SK-N-SH (cell line): ENCODE data around the gene HSPA4. TPM values are rescaled to one million over a fixed set of nuclear protein-coding genes. Genes with fewer than 3 reads are reported as not detected.

ENCODE experiments used
- CTCF ChIA-PET: fragments of 300-600, 350-600 bp; formaldehyde crosslinking; extraction: SDS; loops from one replicate; lab custom pipeline; 2021; lab: Yijun Ruan, JAX
- POLR2A ChIA-PET: fragments of 350-600 bp; sonication (Branson Sonifier 250); formaldehyde crosslinking; extraction: SDS; loops from one replicate; lab custom pipeline; 2020; ENCODE audit warnings: antibody characterized with exemption, inconsistent platforms; lab: Yijun Ruan, JAX
- DNase-seq: peaks from one replicate; pipeline ENCODE4 v3.0.0; 2012
- H2AFZ ChIP-seq: fragments of 200-600 bp; sonication (generic); 2 replicates; pipeline ENCODE4 v1.8.1; 2016; ENCODE audit warnings: antibody characterized with exemption, mild to moderate bottlenecking, low read depth
- H3F3A ChIP-seq: fragments of 200-600 bp; sonication (generic); replicated peaks from 2 replicates; pipeline ENCODE3; 2016; ENCODE audit warnings: antibody characterized with exemption, mild to moderate bottlenecking; ENCODE audit not compliant: insufficient read depth
- H3K27ac ChIP-seq, 2 experiments: fragments of 200-500 bp in 1 of 2; fragments of 200-600 bp in 1 of 2; sonication (Bioruptor generic) in 1 of 2; sonication (generic), shearing (Covaris generic) in 1 of 2; 2 replicates each; pipeline versions ENCODE4 v1.5.1 to v1.6.1; 2014 to 2016; ENCODE audit warnings: low read depth in 2 of 2, inconsistent platforms in 1 of 2, low read length in 1 of 2, mild to moderate bottlenecking in 1 of 2, mixed read lengths in 1 of 2
- H3K27me3 ChIP-seq: fragments of 200-600 bp; sonication (generic), shearing (Covaris generic); 2 replicates; pipeline ENCODE4 v1.6.1; 2016; ENCODE audit warnings: mixed run types; ENCODE audit not compliant: insufficient read depth
- H3K36me3 ChIP-seq, 2 experiments: fragments of 200-500 bp in 1 of 2; fragments of 200-600 bp in 1 of 2; sonication (Bioruptor generic) in 1 of 2; sonication (generic) in 1 of 2; replicated peaks in 1 of 2; 2 replicates each; pipeline versions ENCODE3 to v1.5.1; 2014 to 2016; ENCODE audit warnings: low read length in 1 of 2, mild to moderate bottlenecking in 1 of 2; ENCODE audit not compliant: insufficient read depth in 2 of 2, control insufficient read depth in 1 of 2
- H3K4me1 ChIP-seq, 2 experiments: fragments of 200-500 bp in 1 of 2; fragments of 200-600 bp in 1 of 2; sonication (Bioruptor generic) in 1 of 2; sonication (generic), shearing (Covaris generic) in 1 of 2; 2 replicates each; pipeline versions ENCODE4 v1.5.1 to v1.6.1; 2014 to 2016; ENCODE audit warnings: low read depth in 1 of 2, low read length in 1 of 2, mixed run types in 1 of 2; ENCODE audit not compliant: insufficient read depth in 2 of 2, control insufficient read depth in 1 of 2
- H3K4me2 ChIP-seq: fragments of 200-600 bp; sonication (generic), shearing (Covaris generic); 2 replicates; pipeline ENCODE4 v1.6.1; 2017; ENCODE audit warnings: mixed run types
- H3K4me3 ChIP-seq, 2 experiments: fragments of 200-500 bp in 1 of 2; fragments of 200-600 bp in 1 of 2; sonication (Bioruptor generic) in 1 of 2; sonication (generic), shearing (Covaris generic) in 1 of 2; 2 replicates each; pipeline versions ENCODE4 v1.5.1 to v1.8.1; 2014 to 2016; ENCODE audit warnings: low read depth in 2 of 2, inconsistent platforms in 1 of 2, low read length in 1 of 2, mild to moderate bottlenecking in 1 of 2, mixed read lengths in 1 of 2, moderate library complexity in 1 of 2
- H3K79me2 ChIP-seq: fragments of 200-600 bp; sonication (generic); 2 replicates; pipeline ENCODE4 v1.8.1; 2017; ENCODE audit warnings: mild to moderate bottlenecking; ENCODE audit not compliant: insufficient read depth
- H3K9ac ChIP-seq: fragments of 200-600 bp; sonication (generic); 2 replicates; pipeline ENCODE4 v1.6.1; 2017; ENCODE audit warnings: mixed run types
- H3K9me2 ChIP-seq: fragments of 200-600 bp; sonication (generic); 2 replicates; pipeline ENCODE4 v1.6.1; 2017; ENCODE audit warnings: mixed run types
- H3K9me3 ChIP-seq: fragments of 200-600 bp; sonication (generic); 2 replicates; pipeline ENCODE4 v1.6.1; 2017; ENCODE audit warnings: mixed run types, mild to moderate bottlenecking, moderate library complexity
- H4K20me1 ChIP-seq: fragments of 200-600 bp; sonication (generic); 2 replicates; pipeline ENCODE4 v1.6.1; 2017; ENCODE audit warnings: mild to moderate bottlenecking, mixed run types; ENCODE audit not compliant: insufficient read depth
- ELF1 ChIP-seq: IDR thresholded peaks from 2 replicates; pipeline ENCODE4 v1.4.0; 2012
- EP300 ChIP-seq, 2 experiments: IDR thresholded peaks; 2 replicates each; pipeline versions ENCODE4 v1.4.0 to v1.6.1; 2012; ENCODE audit warnings: borderline replicate concordance in 1 of 2, low read depth in 1 of 2, low read length in 1 of 2
- FOXJ3 ChIP-seq: sonication (generic); formaldehyde crosslinking; IDR thresholded peaks from 2 replicates; pipeline ENCODE4 v1.5.1; 2020; ENCODE audit warnings: mild to moderate bottlenecking, missing genetic modification reagents
- IRF3 ChIP-seq: fragments of 150-350 bp; IDR thresholded peaks from 2 replicates; pipeline ENCODE4 v1.6.1; 2016; ENCODE audit warnings: mild to moderate bottlenecking, low read depth, low read length
- MAX ChIP-seq: IDR thresholded peaks from 2 replicates; pipeline ENCODE4 v1.4.0; 2012; ENCODE audit warnings: low read depth
- MEF2A ChIP-seq: IDR thresholded peaks from 2 replicates; pipeline ENCODE4 v1.4.0; 2012; ENCODE audit warnings: low read depth, borderline replicate concordance
- MXI1 ChIP-seq: IDR thresholded peaks from 2 replicates; pipeline ENCODE4 v1.6.1; 2012; ENCODE audit warnings: mild to moderate bottlenecking, low read depth, low read length, improper control_type of control experiment
- NRF1 ChIP-seq: IDR thresholded peaks from 2 replicates; pipeline ENCODE4 v1.6.1; 2012; ENCODE audit warnings: low read depth, mild to moderate bottlenecking, low read length
- POLR2AphosphoS5 ChIP-seq: IDR thresholded peaks from 2 replicates; pipeline ENCODE4 v1.6.1; 2012; ENCODE audit warnings: low read depth, low read length
- RAD21 ChIP-seq: IDR thresholded peaks from 2 replicates; pipeline ENCODE4 v1.6.1; 2012; ENCODE audit warnings: mild to moderate bottlenecking, low read length
- RCOR1 ChIP-seq: fragments of 150-350 bp; IDR thresholded peaks from 2 replicates; pipeline ENCODE4 v1.6.1; 2017; ENCODE audit warnings: antibody characterized with exemption, low read length
- SIN3A ChIP-seq: IDR thresholded peaks from 2 replicates; pipeline ENCODE4 v1.6.1; 2012; ENCODE audit warnings: low read depth, mild to moderate bottlenecking, low read length, moderate library complexity, borderline replicate concordance
- TAF1 ChIP-seq: IDR thresholded peaks from 2 replicates; pipeline ENCODE4 v1.6.1; 2012; ENCODE audit warnings: low read depth, mild to moderate bottlenecking, low read length, moderate library complexity, borderline replicate concordance
- TEAD4 ChIP-seq: IDR thresholded peaks from 2 replicates; pipeline ENCODE4 v1.4.0; 2012; ENCODE audit warnings: mild to moderate bottlenecking, borderline replicate concordance; ENCODE audit not compliant: insufficient read depth
- ZBTB33 ChIP-seq: IDR thresholded peaks from 2 replicates; pipeline ENCODE4 v1.4.0; 2012; ENCODE audit warnings: low read depth, borderline replicate concordance
- WGBS: methylation state at CpG from one replicate; pipeline ENCODE4 v1.1.6; 2017; ENCODE audit warnings: low lambda C conversion rate; 5-methylcytosine and 5-hydroxymethylcytosine counted together
- polyA plus RNA-seq, 3 experiments: library from polyadenylated mRNA; depleted of rRNA; stranded (reverse); fragments of >200 nt; gene quantifications; 2 replicates each; pipeline ENCODE4 v1.2.3, GENCODE V29; 2012

The HSPA4 gene
- polyA plus RNA-seq, 1 of the 3 experiments (the other 2 are of a cell fraction), result 18.8 TPM

GRCh38 chr5:133108481-133108921 is 56.7 kb downstream of the HSPA4 start (continued):
- no peak for TF ChIP-seq RAD21
- no peak for TF ChIP-seq EP300 (IDR thresholded peaks at IDR 0.05; ENCODE audit: borderline replicate concordance in 1 of 2, low read depth in 1 of 2, low read length in 1 of 2)
- no peak for TF ChIP-seq NRF1

GRCh38 chr5:133109655-133110483 is 58.1 kb downstream of the HSPA4 start:
- POLR2A ChIA-PET, result interaction anchor here (1.1 kb wide), 1 partner anchor 138 kb away, joined by 3 read pairs; no protein-coding TSS in a partner anchor
- no peak for DNase-seq
- CTCF ChIA-PET, result interaction anchor here (0.5 to 6.2 kb wide), 28 partner anchors 10 to 845 kb away, joined by 3 to 155 read pairs (median 6); no protein-coding TSS in a partner anchor
- Histone ChIP-seq H2AFZ (no peak overlapping the region), H3K4me3 (no peak overlapping the region), H3K9ac (no peak overlapping the region), H3K27me3 (no peaks in the 10 kb centered on the region), H3K9me3 (no peaks in the 10 kb centered on the region), H3K4me2 (no peak overlapping the region), H3K36me3 (peaks cover 8% of the 10 kb centered on the region in 2 experiments), H3K4me1 (peaks cover 0 to 22% of the 10 kb centered on the region in 2 experiments; a peak in 1 of 4 replicates), H3F3A (peaks cover 14% of the 10 kb centered on the region), H3K9me2 (no peaks in the 10 kb centered on the region), H3K27ac (no peak overlapping the region), H4K20me1 (no peaks in the 10 kb centered on the region), H3K79me2 (no peaks in the 10 kb centered on the region)
- WGBS, result 87% methylated on average over 6 of the region's 6 CpGs
- TF ChIP-seq IRF3, result no peak
- no peak for TF ChIP-seq ELF1
- no peak for TF ChIP-seq MXI1
- TF ChIP-seq TEAD4, result no peak
- no peak for TF ChIP-seq EP300 (IDR thresholded peaks at IDR 0.05; ENCODE audit: borderline replicate concordance in 1 of 2, low read depth in 1 of 2, low read length in 1 of 2)
- no peak for TF ChIP-seq MEF2A
- TF ChIP-seq TAF1, result no peak
- no peak for TF ChIP-seq ZBTB33
- no peak for TF ChIP-seq POLR2AphosphoS5
- no peak for TF ChIP-seq SIN3A
- no peak for TF ChIP-seq MAX
- TF ChIP-seq FOXJ3, result no peak
- TF ChIP-seq RCOR1, result no peak
